Right lobe of liver (tissue), 6 donors: Measurements from ENCODE around the gene FZD8. TPM values are rescaled to one million over a fixed set of nuclear protein-coding genes. Genes with fewer than 3 reads are reported as not detected.
A peak's percentile ranks its signal among the peaks of the same experiment; 100 is the strongest.

Source experiments
- ATAC-seq, 4 donors: fragments of 200-7000 bp; cut with Tn5 transposase; one replicate each; pipeline ENCODE4 v1.9.1; 2020; ENCODE audit warnings: mild to moderate bottlenecking in 4 of 4, moderate library complexity in 4 of 4
- DNase-seq, 3 donors: peaks; one replicate each; pipeline ENCODE4 v3.0.0-alpha.2; 2020
- H3K27ac ChIP-seq, 3 donors: fragments of 200-600 bp; one replicate each; pipeline ENCODE4 v1.8.0; 2022
- H3K27me3 ChIP-seq, 2 donors: fragments of 200-600 bp; one replicate each; pipeline ENCODE4 v1.8.0; 2022
- H3K36me3 ChIP-seq, 4 donors: fragments of 200-600 bp; sonication (generic) in 1 of 4; one replicate each; pipeline versions ENCODE4 v1.5.1 to v1.8.0; 2017 to 2022; ENCODE audit warnings: control low read depth in 1 of 4
- H3K4me1 ChIP-seq, 4 donors: fragments of 200-600 bp; sonication (generic) in 1 of 4; one replicate each; pipeline versions ENCODE4 v1.5.1 to v1.8.0; 2017 to 2022; ENCODE audit warnings: control low read depth in 1 of 4
- H3K4me3 ChIP-seq, 3 donors: fragments of 200-600 bp; one replicate each; pipeline ENCODE4 v1.8.0; 2022
- H3K9me3 ChIP-seq, 4 donors: fragments of 200-600 bp; sonication (generic) in 1 of 4; one replicate each; pipeline versions ENCODE4 v1.5.1 to v1.8.0; 2017 to 2022; ENCODE audit warnings: control low read depth in 1 of 4
- POLR2A ChIP-seq: fragments of 450-650 bp; IDR thresholded peaks from one replicate; pipeline ENCODE4 v1.6.1; 2017; ENCODE audit warnings: antibody characterized with exemption, mild to moderate bottlenecking
- whole genome bisulfite sequencing: methylation state at CpG from one replicate; pipeline ENCODE4 v1.1.6; 2018; ENCODE audit warnings: low coverage, low lambda C conversion rate; ENCODE audit not compliant: insufficient coverage; ENCODE audit errors: missing lambda C conversion rate; 5-methylcytosine and 5-hydroxymethylcytosine counted together
- intact Hi-C, 2 donors: fragments of 100-400 bp; cut with DNase I; formaldehyde crosslinking; loops; one replicate each; pipeline versions ENCODE4 v1.11.2 to v1.14.1; 2022
- total RNA-seq, 6 experiments: library from RNA; depleted of rRNA in 2 of 6; stranded (reverse); fragments of >200 nt in 2 of 6; fragmentation: NEBNext Ultra II Directional in 3 of 6; extraction: Animal tissue kit (Norgen Biotek cat#: 25700) in 3 of 6; gene quantifications; one replicate each; pipeline versions ENCODE4 v1.1.0 to v1.2.4, GENCODE V29; 2016 to 2023
- TF ChIP-seq, protein P1 (sequence below), 4 donors: fragments of 200-600 bp in 3 of 4; fragments of 450-650 bp in 1 of 4; IDR thresholded peaks; one replicate each; pipeline versions ENCODE4 v1.5.1 to v1.8.0; 2016 to 2022; ENCODE audit warnings: antibody characterized with exemption in 4 of 4, mild to moderate bottlenecking in 2 of 4
- donor health status: DM: no; HTN: yes; CAD: no.
- donor health status: DM: no; HTN: no; CAD: no.
- donor health status: DM: no; HTN: no; CAD: no.
- donor health status: DM: no; HTN: yes; CAD: no.
- donor health status: DM: no; HTN: yes; CAD: no.

The FZD8 gene
- total RNA-seq, 6 experiments from 2014 or later = 2.3 to 4.6 (median 3.8) TPM

DNA sequence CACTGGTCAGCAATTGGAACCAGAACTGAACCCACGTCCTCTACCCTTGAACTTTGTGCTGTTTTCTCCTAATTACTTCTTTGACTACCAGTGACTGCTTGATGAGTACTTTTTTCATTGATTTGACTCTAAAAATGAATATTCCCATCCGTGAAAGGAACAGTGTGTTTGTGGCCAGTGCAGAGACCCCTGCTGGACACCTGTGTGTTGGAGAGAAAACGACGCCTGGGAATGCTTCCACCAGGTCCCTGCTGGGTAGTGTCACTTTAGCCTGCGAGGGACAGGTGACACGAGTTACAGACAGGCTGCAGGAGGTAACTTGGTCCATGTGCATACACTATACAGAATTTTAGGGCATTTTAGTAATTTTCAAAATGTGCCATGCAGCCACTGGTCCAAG is 43.7 kb downstream of the FZD8 start:
- no peaks in the 10 kb centered on the region for H3K4me1 ChIP-seq
- peak in 1 of 3 donors; percentile 29 for DNase-seq
- no peaks in the 10 kb centered on the region for H3K36me3 ChIP-seq
- H3K27ac ChIP-seq = no peak overlapping the region
- no peak for TF ChIP-seq POLR2A
- TF ChIP-seq, protein P1, sequence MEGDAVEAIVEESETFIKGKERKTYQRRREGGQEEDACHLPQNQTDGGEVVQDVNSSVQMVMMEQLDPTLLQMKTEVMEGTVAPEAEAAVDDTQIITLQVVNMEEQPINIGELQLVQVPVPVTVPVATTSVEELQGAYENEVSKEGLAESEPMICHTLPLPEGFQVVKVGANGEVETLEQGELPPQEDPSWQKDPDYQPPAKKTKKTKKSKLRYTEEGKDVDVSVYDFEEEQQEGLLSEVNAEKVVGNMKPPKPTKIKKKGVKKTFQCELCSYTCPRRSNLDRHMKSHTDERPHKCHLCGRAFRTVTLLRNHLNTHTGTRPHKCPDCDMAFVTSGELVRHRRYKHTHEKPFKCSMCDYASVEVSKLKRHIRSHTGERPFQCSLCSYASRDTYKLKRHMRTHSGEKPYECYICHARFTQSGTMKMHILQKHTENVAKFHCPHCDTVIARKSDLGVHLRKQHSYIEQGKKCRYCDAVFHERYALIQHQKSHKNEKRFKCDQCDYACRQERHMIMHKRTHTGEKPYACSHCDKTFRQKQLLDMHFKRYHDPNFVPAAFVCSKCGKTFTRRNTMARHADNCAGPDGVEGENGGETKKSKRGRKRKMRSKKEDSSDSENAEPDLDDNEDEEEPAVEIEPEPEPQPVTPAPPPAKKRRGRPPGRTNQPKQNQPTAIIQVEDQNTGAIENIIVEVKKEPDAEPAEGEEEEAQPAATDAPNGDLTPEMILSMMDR (IDR thresholded peaks at IDR 0.05) = peak in 3 of 4 donors; percentile 34 to 48 (median 35)
- WGBS = 20% methylated on average over 6 of the region's 6 CpGs
- peak; percentile 54 to 69 (median 62) for ATAC-seq
- H3K4me3 ChIP-seq = no peak overlapping the region
- no peaks in the 10 kb centered on the region for H3K27me3 ChIP-seq
- intact Hi-C loops = no loop called here
- H3K9me3 ChIP-seq = no peaks in the 10 kb centered on the region

DNA sequence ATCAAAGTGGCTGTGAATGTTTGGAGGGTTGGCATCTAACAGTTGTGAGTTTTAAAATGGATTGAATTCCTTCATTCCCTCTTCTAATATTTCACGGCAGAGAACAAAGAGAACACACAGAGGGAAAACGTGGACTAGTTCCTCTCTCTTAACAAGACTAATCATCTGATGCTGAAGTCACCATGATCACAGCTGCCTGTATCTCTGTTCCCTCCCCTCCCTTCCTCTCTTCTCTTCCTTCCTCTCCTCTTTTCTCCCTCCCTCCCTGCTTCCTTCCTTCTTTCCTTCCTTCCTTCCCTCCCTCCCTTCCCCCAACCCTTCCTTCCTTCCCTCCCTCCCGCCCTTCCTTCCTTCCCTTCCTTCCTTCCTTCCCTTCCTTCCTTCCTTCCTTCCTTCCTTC is 47.0 kb downstream of the FZD8 start:
- no peak for DNase-seq
- TF ChIP-seq, protein P1 (IDR thresholded peaks at IDR 0.05) = no peak
- no peak for TF ChIP-seq POLR2A
- intact Hi-C loops = no loop called here
- Histone ChIP-seq H3K4me3 (no peak overlapping the region), H3K27ac (no peak overlapping the region), H3K4me1 (no peaks in the 10 kb centered on the region), H3K36me3 (no peaks in the 10 kb centered on the region), H3K9me3 (no peaks in the 10 kb centered on the region), H3K27me3 (no peaks in the 10 kb centered on the region)
- WGBS = 31% methylated on average over 3 of the region's 3 CpGs
- no peak for ATAC-seq

DNA sequence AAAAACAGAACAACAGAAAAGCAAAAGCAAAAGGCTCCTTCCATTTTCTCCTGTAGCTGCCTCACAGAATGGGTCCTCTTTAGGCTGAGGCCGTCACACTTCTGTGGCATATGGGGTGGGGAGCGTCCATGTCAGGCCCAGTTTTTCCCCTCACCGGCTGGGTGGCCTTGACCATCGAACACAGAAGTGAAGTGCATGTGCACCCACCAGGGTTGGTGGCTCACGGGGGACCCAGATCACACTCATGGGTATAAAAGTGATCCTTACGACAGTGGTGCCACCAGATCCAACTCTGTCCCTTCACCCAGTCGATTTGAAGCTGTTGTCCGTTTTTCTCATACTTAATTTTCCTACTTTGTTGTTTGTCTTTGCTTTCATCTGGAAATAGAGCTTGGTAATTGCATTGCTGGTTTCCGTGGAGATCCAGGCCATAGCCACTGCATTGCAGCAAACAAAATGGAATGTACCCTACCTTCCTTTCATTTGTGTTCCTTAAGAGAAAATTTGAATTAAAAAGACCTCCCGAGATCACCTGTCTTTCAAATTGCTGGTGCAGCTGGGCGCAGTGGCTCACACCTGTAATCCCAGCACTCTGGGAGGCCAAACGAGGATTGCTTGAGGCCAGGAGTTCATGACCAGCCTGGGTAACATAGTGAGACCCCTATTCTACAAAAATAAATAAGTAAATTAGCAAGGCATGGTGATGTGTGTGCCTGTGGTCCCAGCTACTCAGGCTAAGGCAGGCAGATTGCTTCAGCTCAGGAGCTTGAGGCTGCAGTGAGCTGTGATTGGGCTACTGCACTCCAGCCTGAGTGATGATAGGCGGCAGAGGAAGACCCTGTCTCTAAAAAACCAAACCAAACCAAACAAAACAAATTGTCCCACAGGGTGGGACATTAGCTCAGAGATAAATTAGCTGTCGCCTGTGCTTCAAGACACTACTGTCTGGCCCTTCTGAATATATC is 47.7 kb downstream of the FZD8 start:
- H3K27ac ChIP-seq = no peak overlapping the region
- TF ChIP-seq, protein P1 (IDR thresholded peaks at IDR 0.05) = no peak
- TF ChIP-seq POLR2A = no peak
- DNase-seq (no peak), ATAC-seq (no peak)
- no peak overlapping the region for H3K4me3 ChIP-seq
- H3K4me1 ChIP-seq = no peaks in the 10 kb centered on the region
- WGBS = 61% methylated on average over 10 of the region's 14 CpGs
- H3K36me3 ChIP-seq = no peaks in the 10 kb centered on the region
- intact Hi-C loops = no loop called here
- H3K27me3 ChIP-seq = no peaks in the 10 kb centered on the region
- no peaks in the 10 kb centered on the region for H3K9me3 ChIP-seq

DNA sequence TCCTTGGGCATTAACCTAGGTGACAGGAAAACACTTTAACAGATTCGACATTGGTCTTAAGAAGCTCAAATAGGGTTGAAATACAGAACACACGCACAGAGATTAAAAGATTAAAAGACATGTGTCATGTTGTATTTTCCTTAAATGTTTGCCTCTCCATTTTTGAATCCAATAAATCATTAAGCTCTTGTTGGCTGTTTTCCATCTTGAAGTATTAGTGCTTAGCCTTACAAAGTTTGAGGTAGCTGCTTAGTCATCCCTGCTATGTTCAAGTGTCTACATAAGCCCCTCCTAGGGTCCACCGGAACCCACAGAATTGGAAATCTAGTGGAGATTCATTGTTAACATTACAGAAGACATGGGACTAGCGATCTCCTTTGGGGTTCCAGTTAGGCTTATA is 49.7 kb downstream of the FZD8 start:
- no peak for TF ChIP-seq POLR2A
- TF ChIP-seq, protein P1 (IDR thresholded peaks at IDR 0.05) = no peak
- H3K4me3 ChIP-seq = no peak overlapping the region
- no peaks in the 10 kb centered on the region for H3K4me1 ChIP-seq
- no peak for ATAC-seq
- DNase-seq = no peak
- H3K27me3 ChIP-seq = no peaks in the 10 kb centered on the region
- no peaks in the 10 kb centered on the region for H3K36me3 ChIP-seq
- H3K27ac ChIP-seq = no peak overlapping the region
- intact Hi-C loops = no loop called here
- WGBS = 87% methylated on average over 4 of the region's 4 CpGs
- H3K9me3 ChIP-seq = no peaks in the 10 kb centered on the region
